Ishikawa (cell line): Measurements from ENCODE around the gene SUOX.

Source experiments
- CEBPB ChIP-seq: IDR thresholded peaks from 2 replicates; pipeline ENCODE4 v1.6.1; 2012
- CREB1 ChIP-seq: IDR thresholded peaks from 2 replicates; pipeline ENCODE4 v1.6.1; 2012; ENCODE audit warnings: low read depth
- EGR1 ChIP-seq: IDR thresholded peaks from 2 replicates; pipeline ENCODE4 v1.6.1; 2012
- EP300 ChIP-seq: IDR thresholded peaks from 2 replicates; pipeline ENCODE4 v1.6.1; 2012; ENCODE audit warnings: borderline replicate concordance
- FOXM1 ChIP-seq: IDR thresholded peaks from 2 replicates; pipeline ENCODE4 v1.6.1; 2012; ENCODE audit warnings: low read depth, borderline replicate concordance
- MAX ChIP-seq: IDR thresholded peaks from 2 replicates; pipeline ENCODE4 v1.6.1; 2012
- NFIC ChIP-seq: IDR thresholded peaks from 2 replicates; pipeline ENCODE4 v1.6.1; 2012
- RAD21 ChIP-seq: IDR thresholded peaks from 2 replicates; pipeline ENCODE4 v1.6.1; 2012; ENCODE audit warnings: low read depth
- REST ChIP-seq: IDR thresholded peaks from 2 replicates; pipeline ENCODE4 v1.6.1; 2012; ENCODE audit warnings: low read depth, mild to moderate bottlenecking
- TAF1 ChIP-seq: IDR thresholded peaks from 2 replicates; pipeline ENCODE4 v1.6.1; 2012; ENCODE audit warnings: low read depth, mild to moderate bottlenecking
- TCF12 ChIP-seq: IDR thresholded peaks from 2 replicates; pipeline ENCODE4 v1.6.1; 2012; ENCODE audit warnings: low read depth
- TEAD4 ChIP-seq: IDR thresholded peaks from 2 replicates; pipeline ENCODE4 v1.6.1; 2012
- USF1 ChIP-seq: IDR thresholded peaks from 2 replicates; pipeline ENCODE4 v1.6.1; 2012
- YY1 ChIP-seq: IDR thresholded peaks from 2 replicates; pipeline ENCODE4 v1.6.1; 2012; ENCODE audit warnings: low read depth
- ZBTB7A ChIP-seq: IDR thresholded peaks from 2 replicates; pipeline ENCODE4 v1.6.1; 2012; ENCODE audit warnings: low read depth

The SUOX gene

GRCh38 chr12:55993230-55993853 lies 3.7 kb upstream of the SUOX start:
- no peak for TF ChIP-seq TEAD4
- no peak for TF ChIP-seq USF1
- no peak for TF ChIP-seq FOXM1
- TF ChIP-seq YY1 = no peak
- TF ChIP-seq ZBTB7A = no peak
- TF ChIP-seq TAF1 = no peak
- no peak for TF ChIP-seq MAX
- TF ChIP-seq CREB1 = no peak
- TF ChIP-seq NFIC = no peak
- no peak for TF ChIP-seq TCF12

GRCh38 chr12:55995366-55995765 lies 1.7 kb upstream of the SUOX start:
- no peak for TF ChIP-seq CREB1
- no peak for TF ChIP-seq USF1
- no peak for TF ChIP-seq MAX
- TF ChIP-seq TCF12 = no peak
- no peak for TF ChIP-seq TAF1
- TF ChIP-seq TEAD4 = no peak
- no peak for TF ChIP-seq FOXM1
- TF ChIP-seq YY1 = no peak
- TF ChIP-seq CEBPB = no peak
- no peak for TF ChIP-seq EGR1
- TF ChIP-seq RAD21 = no peak
- no peak for TF ChIP-seq ZBTB7A
- no peak for TF ChIP-seq REST
- TF ChIP-seq NFIC = no peak
- no peak for TF ChIP-seq EP300

- TF ChIP-seq RAD21 (peak; percentile 88), CEBPB (no peak)
Measured at GRCh38 chr12:55996201-55996714, 818 bp upstream of the SUOX start.

- TF ChIP-seq NFIC (no peak), ZBTB7A (no peak)
Measured at GRCh38 chr12:55997535-55997859, 421 bp downstream of the SUOX start.

GRCh38 chr12:56001487-56002100 lies 4.5 kb downstream of the SUOX start:
- TF ChIP-seq CEBPB (no peak), MAX (no peak), TEAD4 (no peak), REST (no peak), EGR1 (no peak), YY1 (no peak), USF1 (no peak), NFIC (no peak), TAF1 (no peak), TCF12 (no peak), RAD21 (no peak), FOXM1 (no peak), ZBTB7A (no peak), CREB1 (no peak), EP300 (no peak)

- no peak for TF ChIP-seq TAF1
Measured at GRCh38 chr12:56004211-56004610, 7.1 kb downstream of the SUOX start.
